Endothelial cell of umbilical vein (primary cell): ENCODE data around the gene PLEKHH1. TPM values are rescaled to one million over a fixed set of nuclear protein-coding genes. Genes with fewer than 3 reads are reported as not detected.

ENCODE experiments used
- BruUV-seq: library from RNA; stranded (reverse); fragments of 400-500 nt; replicated peaks from 2 replicates; lab custom pipeline; 2021; lab: Mats Ljungman, UMichigan
- CTCF ChIA-PET: fragments of 300-600, 350-600 bp; sonication (Branson Sonifier 250); formaldehyde crosslinking; loops from one replicate; lab custom pipeline; 2021; ENCODE audit warnings: antibody characterized with exemption, inconsistent platforms; lab: Charles Lee
- POLR2A ChIA-PET: fragments of 300-600, 350-600 bp; sonication (Branson Sonifier 250); formaldehyde crosslinking; loops from one replicate; lab custom pipeline; 2021; ENCODE audit warnings: antibody characterized with exemption, inconsistent platforms; lab: Charles Lee
- DNase-seq: peaks from one replicate; pipeline ENCODE4 v3.0.0-alpha.2; 2011; ENCODE audit warnings: low read depth, low spot score
- FAIRE-seq: peaks from 2 replicates; lab custom pipeline; 2011; peaks lifted over from hg19 to GRCh38; lab: Jason Lieb, UNC
- H2AFZ ChIP-seq: 2 replicates; pipeline ENCODE4 v1.6.0; 2012; ENCODE audit warnings: low read depth, low read length, control low read depth, inconsistent platforms
- H3K27ac ChIP-seq: 2 replicates; pipeline ENCODE4 v1.5.1; 2011; ENCODE audit warnings: low read depth, mild to moderate bottlenecking, control low read depth, low read length, moderate library complexity; ENCODE audit not compliant: insufficient read depth
- H3K27me3 ChIP-seq, 2 experiments: 2 replicates each; pipeline versions ENCODE4 v1.6.0 to v1.6.1; 2011; ENCODE audit warnings: low read length in 2 of 2, mixed read lengths in 1 of 2; ENCODE audit not compliant: control insufficient read depth in 2 of 2, insufficient read depth in 2 of 2
- H3K36me3 ChIP-seq, 2 experiments: 2 replicates in 1 of 2; 3 replicates in 1 of 2; pipeline ENCODE4 v1.5.1; 2011; ENCODE audit warnings: low read length in 2 of 2, mild to moderate bottlenecking in 1 of 2, moderate library complexity in 1 of 2; ENCODE audit not compliant: control insufficient read depth in 2 of 2, insufficient read depth in 2 of 2; ENCODE audit errors: extremely low read depth in 1 of 2
- H3K4me1 ChIP-seq: 3 replicates; pipeline ENCODE4 v1.5.1; 2011; ENCODE audit warnings: mild to moderate bottlenecking, low read length; ENCODE audit not compliant: control insufficient read depth, insufficient read depth; ENCODE audit errors: extremely low read depth
- H3K4me2 ChIP-seq: 2 replicates; pipeline ENCODE4 v1.6.1; 2011; ENCODE audit warnings: low read length, control low read depth, mixed read lengths; ENCODE audit not compliant: insufficient read depth
- H3K4me3 ChIP-seq, 3 experiments: fragments of 200-600 bp in 1 of 3; sonication (generic), shearing (Covaris generic) in 1 of 3; replicated peaks in 1 of 3; 2 replicates each; pipeline ENCODE4 v1.5.1; 2011 to 2016; ENCODE audit warnings: control low read depth in 3 of 3, low read length in 3 of 3, mild to moderate bottlenecking in 2 of 3, inconsistent platforms in 1 of 3, low read depth in 1 of 3, moderate library complexity in 1 of 3; ENCODE audit not compliant: insufficient read depth in 1 of 3
- H3K79me2 ChIP-seq: 2 replicates; pipeline ENCODE4 v1.6.0; 2012; ENCODE audit warnings: low read length, inconsistent platforms; ENCODE audit not compliant: control insufficient read depth, insufficient read depth
- H3K9ac ChIP-seq: replicated peaks from 2 replicates; pipeline ENCODE3; 2011; ENCODE audit warnings: low read length, control low read depth; ENCODE audit not compliant: insufficient read depth; ENCODE audit errors: extremely low read depth
- H3K9me1 ChIP-seq: replicated peaks from 3 replicates; pipeline ENCODE4 v1.6.0; 2011; ENCODE audit warnings: mild to moderate bottlenecking, low read length; ENCODE audit not compliant: control insufficient read depth, insufficient read depth; ENCODE audit errors: extremely low read depth
- H3K9me3 ChIP-seq: replicated peaks from 2 replicates; pipeline ENCODE4 v1.5.1; 2012; ENCODE audit warnings: low read length, inconsistent platforms; ENCODE audit not compliant: control insufficient read depth, insufficient read depth
- H4K20me1 ChIP-seq: replicated peaks from 2 replicates; pipeline ENCODE3; 2011; ENCODE audit warnings: mild to moderate bottlenecking, low read length; ENCODE audit not compliant: control insufficient read depth, insufficient read depth; ENCODE audit errors: extremely low read depth
- CTCF ChIP-seq, 2 donors: IDR thresholded peaks; 1 replicate in 1 of 2; 2 replicates in 1 of 2; pipeline ENCODE4 v1.5.1; 2011; ENCODE audit warnings: low read length in 2 of 2, mild to moderate bottlenecking in 2 of 2, moderate library complexity in 2 of 2, control low read depth in 1 of 2, inconsistent platforms in 1 of 2, low read depth in 1 of 2; ENCODE audit not compliant: insufficient read depth in 1 of 2; ENCODE audit errors: extremely low read depth in 1 of 2
- EZH2 ChIP-seq: IDR thresholded peaks from 2 replicates; pipeline ENCODE4 v1.6.1; 2012; ENCODE audit warnings: borderline replicate concordance, low read depth, mild to moderate bottlenecking, moderate library complexity, low read length, inconsistent platforms; ENCODE audit not compliant: severe bottlenecking
- FOS ChIP-seq: IDR thresholded peaks from 2 replicates; pipeline ENCODE4 v1.6.1; 2011; ENCODE audit warnings: mild to moderate bottlenecking, low read length, moderate library complexity, borderline replicate concordance; ENCODE audit not compliant: insufficient read depth
- GATA2 ChIP-seq: IDR thresholded peaks from 2 replicates; pipeline ENCODE4 v1.7.0; 2011; ENCODE audit warnings: low read depth, mild to moderate bottlenecking, moderate library complexity, mixed read lengths, low read length; ENCODE audit not compliant: insufficient read length, insufficient read depth
- JUN ChIP-seq: IDR thresholded peaks from 2 replicates; pipeline ENCODE4 v1.6.1; 2011; ENCODE audit warnings: borderline replicate concordance, low read depth; ENCODE audit not compliant: insufficient read length, insufficient read depth
- MAX ChIP-seq: IDR thresholded peaks from 2 replicates; pipeline ENCODE4 v1.6.1; 2011; ENCODE audit not compliant: insufficient read depth, insufficient read length
- MYC ChIP-seq: IDR thresholded peaks from one replicate; pipeline ENCODE4 v1.6.1; 2011; ENCODE audit warnings: mild to moderate bottlenecking, low read depth, low read length
- POLR2A ChIP-seq: IDR thresholded peaks from 2 replicates; pipeline ENCODE4 v1.6.1; 2012; ENCODE audit warnings: low read depth, mild to moderate bottlenecking, control low read depth, low read length
- POLR2AphosphoS5 ChIP-seq: IDR thresholded peaks from 2 replicates; pipeline ENCODE4 v1.6.1; 2012; ENCODE audit warnings: low read depth, mild to moderate bottlenecking, control low read depth, low read length, moderate library complexity; ENCODE audit not compliant: insufficient read depth
- dilution Hi-C: fragments of 300-500 bp; cut with MboI; formaldehyde crosslinking; loops from one replicate; pipeline ENCODE4 v1.15.0; 2019; ENCODE audit warnings: low sequenced_read_pairs; ENCODE audit not compliant: extremely low pct_ligation_motif_present
- intact Hi-C: fragments of 100-400 bp; cut with micrococcal nuclease; formaldehyde crosslinking; loops from one replicate; pipeline ENCODE4 v1.10.0; 2022
- polyA plus RNA-seq, 4 experiments: library from polyadenylated mRNA; depleted of rRNA in 3 of 4; stranded (reverse) in 3 of 4; unstranded in 1 of 4; fragments of >200 nt; gene quantifications; 2 replicates each; pipeline versions ENCODE4 v1.2.1 to v1.2.3, GENCODE V29; 2011 to 2012; ENCODE audit warnings: missing spikeins in 1 of 4
- total RNA-seq: library from RNA; stranded (reverse); gene quantifications from 2 replicates; pipeline ENCODE4 v1.2.3, GENCODE V29; 2021

The PLEKHH1 gene
- total and polyA plus RNA-seq, 2 donors (not counting 3 experiments of a cell fraction or from before 2014, with no cell fraction given) = 0.17 to 0.71 TPM

DNA sequence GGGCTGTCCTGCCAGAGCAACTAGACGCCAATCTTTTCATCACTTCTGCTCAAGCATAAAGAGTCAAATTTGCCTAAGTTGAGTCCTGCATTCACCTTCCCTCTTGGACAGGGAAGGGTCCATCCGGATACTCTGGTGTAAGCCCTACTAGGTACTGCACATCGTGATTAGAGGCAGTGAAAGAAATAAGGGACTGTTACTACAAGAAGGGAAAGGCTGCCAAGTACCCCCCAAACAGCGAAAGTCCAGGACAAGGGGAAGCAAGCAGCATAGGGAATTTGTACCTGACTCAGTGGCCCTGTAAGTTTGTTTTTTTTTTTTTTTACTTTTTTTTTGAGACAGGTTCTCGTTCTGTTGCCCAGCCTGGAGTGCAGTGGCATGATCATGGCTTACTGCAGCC lies 13.7 kb upstream of the PLEKHH1 start:
- Histone ChIP-seq H2AFZ (no peak overlapping the region), H3K27me3 (peaks cover 48 to 61% of the 10 kb centered on the region in 2 experiments), H3K9me3 (no peaks in the 10 kb centered on the region), H3K27ac (no peak overlapping the region), H4K20me1 (no peaks in the 10 kb centered on the region), H3K9ac (no peak overlapping the region), H3K4me3 (no peak overlapping the region), H3K36me3 (no peaks in the 10 kb centered on the region), H3K4me2 (no peak overlapping the region), H3K9me1 (no peaks in the 10 kb centered on the region), H3K79me2 (no peaks in the 10 kb centered on the region), H3K4me1 (peaks cover 3% of the 10 kb centered on the region)
- CTCF ChIA-PET = interaction anchor here (0.6 to 1.6 kb wide), 3 partner anchors 52 to 95 kb away, joined by 3 to 4 read pairs (median 3); no protein-coding TSS in a partner anchor
- TF ChIP-seq MAX (no peak), POLR2A (no peak), EZH2 (no peak), GATA2 (no peak), MYC (no peak), CTCF (IDR thresholded peaks at IDR 0.05; ENCODE audit: extremely low read depth in 1 of 2, insufficient read depth in 1 of 2, low read depth in 1 of 2, low read length in 2 of 2) (no peak), POLR2AphosphoS5 (no peak), JUN (no peak), FOS (no peak)
- DNase-seq = no peak
- dilution Hi-C loops = no loop called here
- POLR2A ChIA-PET = no interaction called here
- no peak for FAIRE-seq
- no TSS peak for BruUV-seq
- intact Hi-C loops = loop anchor here (10.0 kb wide), 1 partner anchor 95 kb away; no protein-coding TSS in a partner anchor
